Measurements from ENCODE around the gene PGK1. TPM values are rescaled to one million over a fixed set of nuclear protein-coding genes. Genes with fewer than 3 reads are reported as not detected.

Gene PGK1
- total RNA-seq = 275 and 372 TPM in 2 replicates

GRCh38 chrX:78103623-78104446, at the start of gene PGK1:
PGK1 (plus strand) TSS chrX:78104248; CDS start chrX:78104341, 93 bp downstream.

DNA sequence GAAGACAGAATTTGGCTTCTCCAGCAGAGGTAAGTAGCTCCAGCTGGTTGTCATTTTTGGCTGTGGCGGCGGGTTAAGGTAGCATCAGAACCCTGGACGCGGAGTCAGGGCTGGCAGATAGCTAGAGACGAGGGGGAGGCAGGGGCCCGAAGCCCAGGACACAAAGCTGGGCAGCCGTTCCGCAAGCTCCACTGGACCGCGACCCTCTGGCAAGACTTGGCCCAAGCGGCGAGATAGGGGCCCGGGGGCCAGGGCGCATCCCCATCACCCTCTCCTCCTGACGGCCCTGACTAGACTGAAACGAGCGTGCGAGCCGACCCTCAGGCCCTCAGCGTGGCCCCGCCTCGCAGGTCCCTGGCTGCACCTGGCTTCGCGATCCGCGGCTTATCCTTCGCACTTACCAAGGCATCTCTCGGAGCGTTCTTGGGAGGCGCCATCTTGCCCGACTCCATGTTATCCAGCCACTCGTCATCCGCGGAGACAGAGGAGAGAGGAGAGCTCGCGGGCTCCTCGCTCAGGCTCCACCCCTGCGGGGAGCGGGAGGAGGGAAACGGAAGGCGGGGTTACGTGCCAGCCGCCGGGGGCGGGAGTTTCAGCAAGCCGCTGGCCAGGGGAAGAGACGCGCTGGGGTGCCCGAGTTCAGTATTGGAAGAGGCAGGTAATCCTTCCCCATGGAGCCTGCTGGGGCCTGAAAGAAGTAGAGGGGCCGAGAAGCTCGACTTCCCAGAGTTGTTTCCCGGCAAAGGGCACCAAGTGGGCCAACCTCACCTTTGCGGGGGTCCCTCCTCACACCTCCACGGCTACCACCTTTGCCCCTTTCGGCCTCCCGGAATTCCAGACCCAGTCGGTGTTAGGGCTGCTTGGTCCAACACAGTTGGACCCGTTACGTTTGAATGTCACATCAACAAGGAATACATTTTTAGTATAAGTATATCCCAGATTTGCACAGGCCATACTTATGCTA, 35.4 kb downstream of the PGK1 start, which contains the start of gene TAF9B:
Gene TAF9B (minus strand): TSS at position 491 of the 964 bp plus-strand sequence. CDS start 39 bp downstream, at position 452.

Other genes starting within 250 kb of the PGK1 start
- gene MAGT1, start 208.8 kb upstream of the PGK1 start, total RNA-seq = 187 and 291 TPM in 2 replicates
- gene COX7B, start 204.8 kb upstream of the PGK1 start, total RNA-seq = 369 and 478 TPM in 2 replicates
- gene ATP7A, start 193.6 kb upstream of the PGK1 start, total RNA-seq = 11.1 and 11.7 TPM in 2 replicates
- gene PGAM4, start 134.6 kb upstream of the PGK1 start, total RNA-seq = not detected in 2 replicates
- gene TAF9B, start 35.4 kb downstream of the PGK1 start, total RNA-seq = 10.4 and 16.8 TPM in 2 replicates
- not detected in 2 replicates for gene CYSLTR1, start 223.4 kb downstream of the PGK1 start, total RNA-seq

All from smooth muscle cell of bladder (primary cell).